PC-3 (cell line): ENCODE results near the gene PEX6.

ENCODE experiments used
- CTCF ChIP-seq: fragments of 300-600 bp; sonication (generic); conservative IDR thresholded peaks from 2 replicates; pipeline ENCODE4 v1.5.1; 2017; ENCODE audit warnings: antibody characterized with exemption, low read depth, mild to moderate bottlenecking, low read length
- EZH2 ChIP-seq: fragments of 300-600 bp; sonication (generic); IDR thresholded peaks from one replicate; pipeline ENCODE4 v1.6.1; 2017; ENCODE audit warnings: antibody characterized with exemption, mild to moderate bottlenecking, low read length; ENCODE audit not compliant: unreplicated experiment
- EZH2phosphoT487 ChIP-seq: fragments of 300-600 bp; sonication (generic); IDR thresholded peaks from 2 replicates; pipeline ENCODE4 v1.6.1; 2018; ENCODE audit warnings: mild to moderate bottlenecking, antibody characterized with exemption, low read length, borderline replicate concordance

- TF ChIP-seq CTCF (no peak), EZH2phosphoT487 (no peak), EZH2 (no peak)
Observed at GRCh38 chr6:42936398-42936797, 42.6 kb downstream of the PEX6 start.
